ENCODE results near the gene TMEM178B.

Gene TMEM178B

DNA sequence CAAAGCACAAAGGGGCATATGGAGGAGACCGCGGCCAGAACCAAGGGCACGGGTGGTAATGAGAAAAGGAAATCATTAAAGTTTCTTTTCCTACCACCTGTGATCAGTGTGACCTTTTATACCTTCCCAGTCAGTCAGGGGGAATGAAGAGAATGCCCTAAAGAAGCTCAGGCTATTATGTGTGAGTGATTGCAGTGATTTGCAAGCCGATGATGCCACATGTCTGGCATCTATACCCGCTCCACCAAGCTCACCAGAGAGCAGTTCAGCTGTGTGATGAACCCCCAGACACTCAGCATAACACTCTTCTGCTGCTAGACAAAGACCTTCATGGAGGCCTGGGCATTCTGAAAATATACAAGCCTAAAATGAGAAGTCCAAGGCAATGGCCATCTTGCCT is 371.1 kb downstream of the TMEM178B start:
- DNase-seq (ENCODE audit: low read depth) = no peak
- H3K4me3 ChIP-seq (ENCODE audit: control insufficient read depth, low read depth, low read length) = no peak overlapping the region
- TF ChIP-seq, protein P1, sequence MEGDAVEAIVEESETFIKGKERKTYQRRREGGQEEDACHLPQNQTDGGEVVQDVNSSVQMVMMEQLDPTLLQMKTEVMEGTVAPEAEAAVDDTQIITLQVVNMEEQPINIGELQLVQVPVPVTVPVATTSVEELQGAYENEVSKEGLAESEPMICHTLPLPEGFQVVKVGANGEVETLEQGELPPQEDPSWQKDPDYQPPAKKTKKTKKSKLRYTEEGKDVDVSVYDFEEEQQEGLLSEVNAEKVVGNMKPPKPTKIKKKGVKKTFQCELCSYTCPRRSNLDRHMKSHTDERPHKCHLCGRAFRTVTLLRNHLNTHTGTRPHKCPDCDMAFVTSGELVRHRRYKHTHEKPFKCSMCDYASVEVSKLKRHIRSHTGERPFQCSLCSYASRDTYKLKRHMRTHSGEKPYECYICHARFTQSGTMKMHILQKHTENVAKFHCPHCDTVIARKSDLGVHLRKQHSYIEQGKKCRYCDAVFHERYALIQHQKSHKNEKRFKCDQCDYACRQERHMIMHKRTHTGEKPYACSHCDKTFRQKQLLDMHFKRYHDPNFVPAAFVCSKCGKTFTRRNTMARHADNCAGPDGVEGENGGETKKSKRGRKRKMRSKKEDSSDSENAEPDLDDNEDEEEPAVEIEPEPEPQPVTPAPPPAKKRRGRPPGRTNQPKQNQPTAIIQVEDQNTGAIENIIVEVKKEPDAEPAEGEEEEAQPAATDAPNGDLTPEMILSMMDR (conservative IDR thresholded peaks at IDR 0.05; ENCODE audit: control insufficient read depth, insufficient read depth, low read depth, low read length) = no peak

DNA sequence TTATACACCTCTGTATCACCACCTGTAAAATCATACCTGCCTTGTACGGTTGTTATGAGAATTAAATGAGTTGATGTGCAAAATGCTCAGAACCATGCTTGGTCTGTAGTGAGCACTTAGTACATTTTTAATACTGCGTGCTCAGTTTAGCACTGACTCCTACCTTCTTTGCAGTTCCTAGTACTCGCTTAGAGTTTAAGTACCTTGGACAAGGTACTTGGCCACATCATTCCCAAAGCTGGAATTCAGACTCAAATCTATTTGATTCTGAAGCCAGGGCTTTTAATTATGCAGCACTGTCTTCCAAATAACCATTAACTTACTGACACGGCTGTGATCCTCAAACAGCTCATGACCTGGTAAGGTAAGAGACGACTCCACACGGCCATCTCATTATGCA is 377.4 kb downstream of the TMEM178B start:
- H3K4me3 ChIP-seq (ENCODE audit: control insufficient read depth, low read depth, low read length) = no peak overlapping the region
- DNase-seq (ENCODE audit: low read depth) = no peak
- TF ChIP-seq, protein P1 (conservative IDR thresholded peaks at IDR 0.05; ENCODE audit: control insufficient read depth, insufficient read depth, low read depth, low read length) = no peak

DNA sequence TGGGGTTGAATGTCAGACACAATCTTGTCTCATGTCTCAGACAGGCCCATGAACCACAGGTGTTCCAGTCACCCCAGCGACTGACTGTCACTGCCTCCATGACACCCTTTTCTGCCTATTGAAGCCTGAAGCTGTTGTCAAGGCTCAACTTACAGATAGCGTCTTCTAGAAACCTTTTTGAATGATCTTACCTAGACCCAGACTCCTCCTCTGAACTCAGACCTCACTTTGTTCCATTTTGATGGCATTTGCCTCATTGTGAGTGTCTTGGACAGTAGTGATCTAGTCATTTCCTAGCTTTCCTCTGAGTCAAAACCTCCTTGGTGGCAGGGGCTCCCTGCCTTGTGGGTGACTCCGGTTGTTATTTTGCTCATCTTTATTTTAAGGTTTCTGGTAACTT is 379.0 kb downstream of the TMEM178B start:
- DNase-seq (ENCODE audit: low read depth) = no peak
- TF ChIP-seq, protein P1 (conservative IDR thresholded peaks at IDR 0.05; ENCODE audit: control insufficient read depth, insufficient read depth, low read depth, low read length) = no peak
- no peak overlapping the region for H3K4me3 ChIP-seq (ENCODE audit: control insufficient read depth, low read depth, low read length)

DNA sequence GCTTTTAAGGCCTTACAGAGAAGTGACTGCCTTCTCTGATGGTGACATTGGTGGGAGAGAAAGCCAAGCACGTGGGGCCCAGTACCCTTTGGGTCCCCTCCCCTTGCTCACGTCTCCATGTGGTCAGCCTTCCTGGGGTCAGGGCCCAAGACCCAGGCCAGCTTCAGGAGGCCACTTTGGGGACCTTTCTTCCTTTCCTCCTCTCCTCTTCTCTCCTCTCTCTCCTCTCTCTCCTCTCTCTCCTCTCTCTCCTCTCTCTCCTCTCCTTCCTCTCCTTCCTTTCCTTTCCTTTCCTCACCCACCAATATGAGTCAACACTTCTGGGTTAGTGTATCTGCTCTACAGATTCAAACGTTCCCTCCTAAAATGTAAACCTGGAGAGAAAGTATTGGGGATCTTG is 380.5 kb downstream of the TMEM178B start:
- no peak for DNase-seq (ENCODE audit: low read depth)
- no peak overlapping the region for H3K4me3 ChIP-seq (ENCODE audit: control insufficient read depth, low read depth, low read length)
- TF ChIP-seq, protein P1 (conservative IDR thresholded peaks at IDR 0.05; ENCODE audit: control insufficient read depth, insufficient read depth, low read depth, low read length) = no peak

DNA sequence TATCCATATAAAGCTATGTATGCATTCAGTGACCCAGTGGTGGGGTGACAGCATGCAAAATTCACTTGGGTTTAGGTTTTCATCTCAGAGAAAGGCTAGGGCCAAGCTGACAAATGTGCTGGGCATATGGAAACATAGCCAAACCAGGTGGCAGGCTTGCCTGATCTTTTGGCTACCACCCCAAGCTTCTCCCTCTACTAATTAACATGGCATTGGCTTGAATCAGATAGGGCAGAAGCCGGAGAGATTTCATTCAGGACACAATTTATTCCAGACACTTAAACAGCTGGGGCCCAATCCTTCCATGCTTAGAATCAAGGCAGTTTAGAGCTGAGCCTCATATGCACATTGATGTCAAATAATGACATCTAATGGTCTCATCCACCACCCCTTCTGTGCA is 381.9 kb downstream of the TMEM178B start:
- no peak for DNase-seq (ENCODE audit: low read depth)
- H3K4me3 ChIP-seq (ENCODE audit: control insufficient read depth, low read depth, low read length) = no peak overlapping the region
- TF ChIP-seq, protein P1 (conservative IDR thresholded peaks at IDR 0.05; ENCODE audit: control insufficient read depth, insufficient read depth, low read depth, low read length) = no peak

DNA sequence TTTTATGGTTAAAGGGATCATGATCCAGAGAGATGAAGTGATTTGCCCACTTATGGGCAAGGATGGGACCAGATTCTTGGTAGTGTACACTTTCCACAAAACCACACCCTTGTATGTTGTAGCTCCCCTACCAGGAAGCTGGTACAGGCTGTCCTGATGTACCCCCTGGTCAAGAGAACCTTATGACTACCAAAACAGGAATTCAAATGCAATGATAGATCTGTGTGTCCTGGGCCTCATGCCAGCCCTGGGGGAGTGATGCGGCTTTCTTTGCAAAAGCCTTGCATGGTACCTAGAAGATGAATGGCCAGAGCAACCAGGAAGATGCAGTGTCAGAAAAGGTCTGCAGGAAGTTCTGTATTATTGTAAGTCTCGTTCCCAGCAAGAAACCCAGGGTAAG is 382.4 kb downstream of the TMEM178B start:
- no peak overlapping the region for H3K4me3 ChIP-seq (ENCODE audit: control insufficient read depth, low read depth, low read length)
- DNase-seq (ENCODE audit: low read depth) = peak; percentile 45
- TF ChIP-seq, protein P1 (conservative IDR thresholded peaks at IDR 0.05; ENCODE audit: control insufficient read depth, insufficient read depth, low read depth, low read length) = no peak

DNA sequence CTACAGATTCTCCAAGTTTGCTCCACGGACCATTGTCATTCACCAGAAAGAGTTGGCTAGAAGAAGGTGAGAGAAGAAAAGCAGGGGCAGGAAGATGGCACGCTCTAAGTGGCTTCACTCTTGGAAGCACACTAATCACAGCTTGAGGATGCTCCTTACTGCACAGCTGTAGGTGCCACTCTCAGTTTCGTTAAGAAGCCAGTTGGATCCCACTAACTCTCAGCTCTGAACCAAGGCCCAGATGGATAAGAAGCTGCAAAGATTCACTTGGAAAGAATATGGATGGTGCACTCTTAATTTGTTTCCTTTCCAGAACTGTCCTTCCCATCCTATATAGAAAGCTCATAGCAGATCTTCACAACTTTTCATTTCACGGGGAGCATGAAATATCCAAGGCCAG is 382.8 kb downstream of the TMEM178B start:
- TF ChIP-seq, protein P1 (conservative IDR thresholded peaks at IDR 0.05; ENCODE audit: control insufficient read depth, insufficient read depth, low read depth, low read length) = no peak
- H3K4me3 ChIP-seq (ENCODE audit: control insufficient read depth, low read depth, low read length) = no peak overlapping the region
- no peak for DNase-seq (ENCODE audit: low read depth)
